K562 (cell line): ENCODE results near the gene DARS2. TPM values are rescaled to one million over a fixed set of nuclear protein-coding genes. Genes with fewer than 3 reads are reported as not detected.

Experiments used
- BHLHE40 ChIP-seq: IDR thresholded peaks from 2 replicates; pipeline ENCODE4 v1.6.1; 2011; ENCODE audit warnings: low read length, improper control_type of control experiment
- IFI16 ChIP-seq: fragments of 250-450 bp; sonication (Bioruptor Pico); IDR thresholded peaks from 2 replicates; pipeline ENCODE4 v2.1.2; 2022; ENCODE audit warnings: mild to moderate bottlenecking, inconsistent platforms
- NR2F6 ChIP-seq: fragments of 450-650 bp; formaldehyde crosslinking; IDR thresholded peaks from 2 replicates; pipeline ENCODE4 v1.4.0; 2020; ENCODE audit warnings: mild to moderate bottlenecking
- OTX1 ChIP-seq: fragments of 450-650 bp; formaldehyde crosslinking; IDR thresholded peaks from 2 replicates; pipeline ENCODE4 v1.4.0; 2022; ENCODE audit warnings: mild to moderate bottlenecking
- PTTG1 ChIP-seq: fragments of 450-650 bp; IDR thresholded peaks from 2 replicates; pipeline ENCODE4 v1.6.1; 2016; ENCODE audit warnings: low read depth, mild to moderate bottlenecking, missing genetic modification characterization, missing compliant biosample characterization
- RBM14 ChIP-seq: fragments of 200-400 bp; formaldehyde crosslinking; IDR thresholded peaks from 2 replicates; pipeline ENCODE4 v1.6.1; 2018; ENCODE audit warnings: low read depth, mild to moderate bottlenecking, low read length, moderate library complexity, borderline replicate concordance; ENCODE audit not compliant: insufficient read depth
- RNF2 ChIP-seq: sonication (generic); IDR thresholded peaks from 2 replicates; pipeline ENCODE4 v1.6.1; 2016
- SIRT6 ChIP-seq: IDR thresholded peaks from one replicate; pipeline ENCODE4 v1.6.1; 2012; ENCODE audit warnings: low read depth, mild to moderate bottlenecking, control low read depth, inconsistent platforms, low read length, moderate library complexity
- SRSF3 ChIP-seq: fragments of 200-400 bp; formaldehyde crosslinking; IDR thresholded peaks from 2 replicates; pipeline ENCODE4 v1.6.1; 2016; ENCODE audit warnings: mild to moderate bottlenecking, low read length, moderate library complexity; ENCODE audit not compliant: insufficient read depth
- ZNF197 ChIP-seq: fragments of 200-800 bp; sonication (Bioruptor generic); IDR thresholded peaks from 2 replicates; pipeline ENCODE4 v1.6.1; 2016; ENCODE audit warnings: low read depth, missing genetic modification characterization, missing compliant biosample characterization
- ZSCAN32 ChIP-seq: fragments of 450-650 bp; formaldehyde crosslinking; IDR thresholded peaks from 2 replicates; pipeline ENCODE4 v1.4.0; 2020; ENCODE audit warnings: mild to moderate bottlenecking, moderate library complexity
- ZZZ3 ChIP-seq: fragments of 450-650 bp; IDR thresholded peaks from 2 replicates; pipeline ENCODE4 v1.6.1; 2016; ENCODE audit warnings: antibody characterized with exemption, mild to moderate bottlenecking, moderate library complexity
- polyA plus RNA-seq, 8 experiments: library from polyadenylated mRNA; depleted of rRNA in 4 of 8; stranded (reverse) in 5 of 8; unstranded in 3 of 8; fragments of >200 nt; fragmentation: Nextera tagmentation in 2 of 8; fragmentation: Illumina TruSeq in 1 of 8; extraction: Ambion mirVana in 2 of 8; extraction: Trizol in 1 of 8; gene quantifications; 2 replicates each; pipeline versions ENCODE4 v1.2.1 to v1.2.3, GENCODE V29; 2011 to 2014; ENCODE audit warnings: inconsistent platforms in 1 of 8, missing spikeins in 1 of 8
- total RNA-seq, 7 experiments: library from RNA; depleted of rRNA in 6 of 7; stranded (reverse); fragments of >200 nt in 6 of 7; fragmentation: Illumina TruSeq in 2 of 7; extraction: Trizol in 2 of 7; gene quantifications; 2 replicates each; pipeline versions ENCODE4 v1.2.1 to v1.2.3, GENCODE V29; 2011 to 2021; ENCODE audit warnings: low replicate concordance in 1 of 7
- TF ChIP-seq, protein P1 (sequence below): fragments of 450-650 bp; IDR thresholded peaks from 2 replicates; pipeline ENCODE4 v1.7.0; 2016; ENCODE audit warnings: borderline replicate concordance
- TF ChIP-seq, protein P2 (sequence below), 3 experiments: IDR thresholded peaks in 2 of 3; conservative IDR thresholded peaks in 1 of 3; 2 replicates each; pipeline ENCODE4 v1.5.1; 2011 to 2012; ENCODE audit warnings: low read length in 3 of 3, mild to moderate bottlenecking in 3 of 3, control low read depth in 2 of 3, improper control_type of control experiment in 1 of 3, inconsistent platforms in 1 of 3, low read depth in 1 of 3, mixed read lengths in 1 of 3, moderate library complexity in 1 of 3; ENCODE audit not compliant: insufficient read depth in 2 of 3
- TF ChIP-seq, protein P3 (sequence below): IDR thresholded peaks from 2 replicates; pipeline ENCODE4 v1.6.1; 2016; ENCODE audit warnings: missing genetic modification characterization, missing compliant biosample characterization
- TF ChIP-seq, protein P4 (sequence below): fragments of 450-650 bp; formaldehyde crosslinking; IDR thresholded peaks from 2 replicates; pipeline ENCODE4 v1.4.0; 2020; ENCODE audit warnings: mild to moderate bottlenecking
- TF ChIP-seq, protein P5 (sequence below): fragments of 250-450 bp; sonication (Bioruptor Pico); IDR thresholded peaks from 2 replicates; pipeline ENCODE4 v1.9.0; 2021; ENCODE audit warnings: mild to moderate bottlenecking
- TF ChIP-seq, protein P6 (sequence below): fragments of 450-650 bp; formaldehyde crosslinking; IDR thresholded peaks from 2 replicates; pipeline ENCODE4 v1.4.0; 2022; ENCODE audit warnings: missing genetic modification characterization

DARS2 gene
- total and polyA plus RNA-seq, 9 of the 15 experiments (the other 6 are each of a cell fraction or from before 2014, with no cell fraction given), result 36.4 to 96.7 (median 68.6) TPM

DNA sequence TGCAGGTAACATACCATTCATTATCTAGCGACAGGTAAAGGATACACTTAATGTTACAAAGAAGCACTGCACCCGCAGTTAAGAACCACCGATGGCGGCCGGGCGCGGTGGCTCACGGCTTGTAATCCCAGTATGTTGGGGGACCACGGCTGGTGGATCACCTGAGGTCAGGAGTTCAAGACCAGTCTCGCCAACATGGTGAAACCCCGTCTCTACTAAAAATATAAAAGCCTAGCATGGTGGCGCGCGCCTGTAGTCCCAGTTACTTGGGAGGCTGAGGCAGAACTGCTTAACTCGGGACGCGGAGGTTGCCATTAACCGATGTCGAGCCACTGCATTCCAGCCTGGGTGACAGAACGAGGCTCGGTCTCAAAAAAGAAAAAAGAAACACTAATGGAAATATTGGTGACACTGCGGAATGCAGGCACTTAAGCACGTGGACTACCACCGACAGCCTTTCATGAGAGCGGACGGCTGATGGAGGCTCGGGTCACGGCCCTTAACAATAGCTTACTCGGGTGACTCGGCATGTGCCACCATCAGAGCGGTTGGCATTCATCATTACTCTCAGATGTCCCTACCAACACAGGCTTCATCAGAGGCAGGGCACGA lies 42.8 kb downstream of the DARS2 start (continued):
- TF ChIP-seq, protein P1, sequence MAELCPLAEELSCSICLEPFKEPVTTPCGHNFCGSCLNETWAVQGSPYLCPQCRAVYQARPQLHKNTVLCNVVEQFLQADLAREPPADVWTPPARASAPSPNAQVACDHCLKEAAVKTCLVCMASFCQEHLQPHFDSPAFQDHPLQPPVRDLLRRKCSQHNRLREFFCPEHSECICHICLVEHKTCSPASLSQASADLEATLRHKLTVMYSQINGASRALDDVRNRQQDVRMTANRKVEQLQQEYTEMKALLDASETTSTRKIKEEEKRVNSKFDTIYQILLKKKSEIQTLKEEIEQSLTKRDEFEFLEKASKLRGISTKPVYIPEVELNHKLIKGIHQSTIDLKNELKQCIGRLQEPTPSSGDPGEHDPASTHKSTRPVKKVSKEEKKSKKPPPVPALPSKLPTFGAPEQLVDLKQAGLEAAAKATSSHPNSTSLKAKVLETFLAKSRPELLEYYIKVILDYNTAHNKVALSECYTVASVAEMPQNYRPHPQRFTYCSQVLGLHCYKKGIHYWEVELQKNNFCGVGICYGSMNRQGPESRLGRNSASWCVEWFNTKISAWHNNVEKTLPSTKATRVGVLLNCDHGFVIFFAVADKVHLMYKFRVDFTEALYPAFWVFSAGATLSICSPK, result peak; percentile 27; the same call in 1 of the 2 replicates
- TF ChIP-seq OTX1 (no peak), SRSF3 (0 out of 2 replicates have a peak, but pooled peaks have one; percentile 48), ZNF197 (no peak), ZSCAN32 (CRISPR knock-in tag) (no peak), SIRT6 (no peak), IFI16 (CRISPR knock-in tag) (no peak), PTTG1 (tag) (no peak), BHLHE40 (no peak; the same call in 1 of the 2 replicates), RNF2 (no peak), NR2F6 (no peak), ZZZ3 (no peak), RBM14 (no peak)
- TF ChIP-seq, protein P2, sequence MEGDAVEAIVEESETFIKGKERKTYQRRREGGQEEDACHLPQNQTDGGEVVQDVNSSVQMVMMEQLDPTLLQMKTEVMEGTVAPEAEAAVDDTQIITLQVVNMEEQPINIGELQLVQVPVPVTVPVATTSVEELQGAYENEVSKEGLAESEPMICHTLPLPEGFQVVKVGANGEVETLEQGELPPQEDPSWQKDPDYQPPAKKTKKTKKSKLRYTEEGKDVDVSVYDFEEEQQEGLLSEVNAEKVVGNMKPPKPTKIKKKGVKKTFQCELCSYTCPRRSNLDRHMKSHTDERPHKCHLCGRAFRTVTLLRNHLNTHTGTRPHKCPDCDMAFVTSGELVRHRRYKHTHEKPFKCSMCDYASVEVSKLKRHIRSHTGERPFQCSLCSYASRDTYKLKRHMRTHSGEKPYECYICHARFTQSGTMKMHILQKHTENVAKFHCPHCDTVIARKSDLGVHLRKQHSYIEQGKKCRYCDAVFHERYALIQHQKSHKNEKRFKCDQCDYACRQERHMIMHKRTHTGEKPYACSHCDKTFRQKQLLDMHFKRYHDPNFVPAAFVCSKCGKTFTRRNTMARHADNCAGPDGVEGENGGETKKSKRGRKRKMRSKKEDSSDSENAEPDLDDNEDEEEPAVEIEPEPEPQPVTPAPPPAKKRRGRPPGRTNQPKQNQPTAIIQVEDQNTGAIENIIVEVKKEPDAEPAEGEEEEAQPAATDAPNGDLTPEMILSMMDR (IDR thresholded peaks at IDR 0.05 in 2 of 3, conservative IDR thresholded peaks at IDR 0.05 in 1 of 3; ENCODE audit: insufficient read depth in 2 of 3, low read depth in 1 of 3, low read length in 3 of 3), result no peak
- TF ChIP-seq, protein P3, sequence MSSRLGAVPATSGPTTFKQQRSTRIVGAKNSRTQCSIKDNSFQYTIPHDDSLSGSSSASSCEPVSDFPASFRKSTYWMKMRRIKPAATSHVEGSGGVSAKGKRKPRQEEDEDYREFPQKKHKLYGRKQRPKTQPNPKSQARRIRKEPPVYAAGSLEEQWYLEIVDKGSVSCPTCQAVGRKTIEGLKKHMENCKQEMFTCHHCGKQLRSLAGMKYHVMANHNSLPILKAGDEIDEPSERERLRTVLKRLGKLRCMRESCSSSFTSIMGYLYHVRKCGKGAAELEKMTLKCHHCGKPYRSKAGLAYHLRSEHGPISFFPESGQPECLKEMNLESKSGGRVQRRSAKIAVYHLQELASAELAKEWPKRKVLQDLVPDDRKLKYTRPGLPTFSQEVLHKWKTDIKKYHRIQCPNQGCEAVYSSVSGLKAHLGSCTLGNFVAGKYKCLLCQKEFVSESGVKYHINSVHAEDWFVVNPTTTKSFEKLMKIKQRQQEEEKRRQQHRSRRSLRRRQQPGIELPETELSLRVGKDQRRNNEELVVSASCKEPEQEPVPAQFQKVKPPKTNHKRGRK (tag), result no peak
- TF ChIP-seq, protein P4, sequence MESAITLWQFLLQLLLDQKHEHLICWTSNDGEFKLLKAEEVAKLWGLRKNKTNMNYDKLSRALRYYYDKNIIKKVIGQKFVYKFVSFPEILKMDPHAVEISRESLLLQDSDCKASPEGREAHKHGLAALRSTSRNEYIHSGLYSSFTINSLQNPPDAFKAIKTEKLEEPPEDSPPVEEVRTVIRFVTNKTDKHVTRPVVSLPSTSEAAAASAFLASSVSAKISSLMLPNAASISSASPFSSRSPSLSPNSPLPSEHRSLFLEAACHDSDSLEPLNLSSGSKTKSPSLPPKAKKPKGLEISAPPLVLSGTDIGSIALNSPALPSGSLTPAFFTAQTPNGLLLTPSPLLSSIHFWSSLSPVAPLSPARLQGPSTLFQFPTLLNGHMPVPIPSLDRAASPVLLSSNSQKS (CRISPR knock-in tag), result no peak
- TF ChIP-seq, protein P5, sequence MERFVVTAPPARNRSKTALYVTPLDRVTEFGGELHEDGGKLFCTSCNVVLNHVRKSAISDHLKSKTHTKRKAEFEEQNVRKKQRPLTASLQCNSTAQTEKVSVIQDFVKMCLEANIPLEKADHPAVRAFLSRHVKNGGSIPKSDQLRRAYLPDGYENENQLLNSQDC, result no peak
- TF ChIP-seq, protein P6, sequence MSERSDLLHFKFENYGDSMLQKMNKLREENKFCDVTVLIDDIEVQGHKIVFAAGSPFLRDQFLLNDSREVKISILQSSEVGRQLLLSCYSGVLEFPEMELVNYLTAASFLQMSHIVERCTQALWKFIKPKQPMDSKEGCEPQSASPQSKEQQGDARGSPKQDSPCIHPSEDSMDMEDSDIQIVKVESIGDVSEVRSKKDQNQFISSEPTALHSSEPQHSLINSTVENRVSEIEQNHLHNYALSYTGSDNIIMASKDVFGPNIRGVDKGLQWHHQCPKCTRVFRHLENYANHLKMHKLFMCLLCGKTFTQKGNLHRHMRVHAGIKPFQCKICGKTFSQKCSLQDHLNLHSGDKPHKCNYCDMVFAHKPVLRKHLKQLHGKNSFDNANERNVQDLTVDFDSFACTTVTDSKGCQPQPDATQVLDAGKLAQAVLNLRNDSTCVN (CRISPR knock-in tag), result no peak
